Activated CD8-positive, alpha-beta T cell treated with anti-CD3 and anti-CD28 coated beads, Interleukin-2, amount 10 ng/mL, durations not matched to agents 7 days and 5 days (primary cell): ENCODE measurements around the gene AGAP3. TPM values are rescaled to one million over a fixed set of nuclear protein-coding genes. Genes with fewer than 3 reads are reported as not detected.

ENCODE experiments used
- ATAC-seq: fragments of 150-1000 bp; cut with Tn5 transposase; one replicate; pipeline ENCODE4 v1.10.0; 2021; ENCODE audit warnings: moderate library complexity
- CTCF ChIA-PET: fragments of 350-600 bp; sonication (Branson Sonifier 250); formaldehyde crosslinking; loops from one replicate; lab custom pipeline; 2021; ENCODE audit warnings: antibody characterized with exemption; lab: Charles Lee
- POLR2A ChIA-PET: fragments of 350-600 bp; sonication (Branson Sonifier 250); formaldehyde crosslinking; loops from one replicate; lab custom pipeline; 2021; ENCODE audit warnings: antibody characterized with exemption; lab: Charles Lee
- DNase-seq: peaks from one replicate; pipeline ENCODE4 v3.0.0-alpha.2; 2020
- H3K27ac Mint-ChIP-seq: one replicate; pipeline ENCODE4 v1.8.0; 2021; ENCODE audit warnings: mild to moderate bottlenecking, mixed read lengths
- H3K27me3 Mint-ChIP-seq: one replicate; pipeline ENCODE4 v1.8.0; 2021; ENCODE audit warnings: low read depth, mixed read lengths
- H3K36me3 Mint-ChIP-seq: one replicate; pipeline ENCODE4 v1.8.0; 2021; ENCODE audit warnings: low read depth, mixed read lengths
- H3K4me1 Mint-ChIP-seq: one replicate; pipeline ENCODE4 v1.8.0; 2021; ENCODE audit warnings: low read depth, mixed read lengths
- H3K4me3 Mint-ChIP-seq: one replicate; pipeline ENCODE4 v1.8.0; 2021; ENCODE audit warnings: mild to moderate bottlenecking, mixed read lengths
- H3K9me3 Mint-ChIP-seq: one replicate; pipeline ENCODE4 v1.8.0; 2022; ENCODE audit warnings: mixed read lengths; ENCODE audit not compliant: insufficient read depth
- total RNA-seq, 2 experiments: library from RNA; stranded (reverse); gene quantifications; one replicate each; pipeline ENCODE4 v1.2.3, GENCODE V29; 2021

AGAP3 gene
- total RNA-seq, 2 experiments from 2014 or later = 12.1 to 12.6 TPM

- Mint-ChIP-seq H3K27me3 (no peaks in the 10 kb centered on the region), H3K4me1 (no peaks in the 10 kb centered on the region), H3K27ac (no peak overlapping the region), H3K36me3 (no peaks in the 10 kb centered on the region), H3K4me3 (no peak overlapping the region), H3K9me3 (no peaks in the 10 kb centered on the region)
- ATAC-seq = no peak
- no peak for DNase-seq
- ChIA-PET CTCF (interaction anchor here (1.0 kb wide), 1 partner anchor 16 kb away, joined by 4 read pairs; no protein-coding TSS in a partner anchor), POLR2A (no interaction called here)
These were observed 8.4 kb downstream of the AGAP3 start for GRCh38 chr7:151094675-151095074.

- ATAC-seq (peak; percentile 35), DNase-seq (no peak)
- POLR2A ChIA-PET = no interaction called here
- Mint-ChIP-seq H3K4me3 (no peak overlapping the region), H3K4me1 (no peaks in the 10 kb centered on the region), H3K9me3 (no peaks in the 10 kb centered on the region), H3K27ac (no peak overlapping the region), H3K36me3 (no peaks in the 10 kb centered on the region), H3K27me3 (no peaks in the 10 kb centered on the region)
- CTCF ChIA-PET = interaction anchor here (0.9 kb wide), 1 partner anchor 197 kb away, joined by 3 read pairs; no protein-coding TSS in a partner anchor
These were observed 9.0 kb downstream of the AGAP3 start for GRCh38 chr7:151095123-151095797.

- Mint-ChIP-seq H3K27me3 (no peaks in the 10 kb centered on the region), H3K4me3 (no peak overlapping the region), H3K27ac (no peak overlapping the region), H3K9me3 (no peaks in the 10 kb centered on the region), H3K36me3 (no peaks in the 10 kb centered on the region), H3K4me1 (no peaks in the 10 kb centered on the region)
- POLR2A ChIA-PET = no interaction called here
- DNase-seq (no peak), ATAC-seq (no peak)
- CTCF ChIA-PET = interaction anchor here (0.9 kb wide), 1 partner anchor 197 kb away, joined by 3 read pairs; no protein-coding TSS in a partner anchor
These were observed 9.7 kb downstream of the AGAP3 start for GRCh38 chr7:151095828-151096475.

GRCh38 chr7:151099486-151100211 is 13.4 kb downstream of the AGAP3 start:
- no peak for ATAC-seq
- no peak overlapping the region for H3K27ac Mint-ChIP-seq
- ChIA-PET POLR2A (no interaction called here), CTCF (no interaction called here)
- no peaks in the 10 kb centered on the region for H3K36me3 Mint-ChIP-seq
- no peaks in the 10 kb centered on the region for H3K4me1 Mint-ChIP-seq
- peaks cover 4% of the 10 kb centered on the region for H3K27me3 Mint-ChIP-seq
- no peaks in the 10 kb centered on the region for H3K9me3 Mint-ChIP-seq
- no peak for DNase-seq
- no peak overlapping the region for H3K4me3 Mint-ChIP-seq

- H3K4me1 Mint-ChIP-seq = peaks cover 3% of the 10 kb centered on the region
- H3K27me3 Mint-ChIP-seq = peaks cover 4% of the 10 kb centered on the region
- no peak overlapping the region for H3K4me3 Mint-ChIP-seq
- CTCF ChIA-PET = interaction anchor here (1.1 kb wide), 1 partner anchor 10 kb away, joined by 4 read pairs; no protein-coding TSS in a partner anchor
- no peak for DNase-seq
- no peak overlapping the region for H3K27ac Mint-ChIP-seq
- ATAC-seq = no peak
- POLR2A ChIA-PET = no interaction called here
- H3K9me3 Mint-ChIP-seq = no peaks in the 10 kb centered on the region
- no peaks in the 10 kb centered on the region for H3K36me3 Mint-ChIP-seq
These were observed 14.6 kb downstream of the AGAP3 start for GRCh38 chr7:151100921-151101320.

GRCh38 chr7:151101621-151102396 is 15.5 kb downstream of the AGAP3 start:
- DNase-seq = no peak
- Mint-ChIP-seq H3K27me3 (peaks cover 4% of the 10 kb centered on the region), H3K4me3 (no peak overlapping the region), H3K4me1 (peaks cover 3% of the 10 kb centered on the region), H3K36me3 (no peaks in the 10 kb centered on the region), H3K9me3 (no peaks in the 10 kb centered on the region), H3K27ac (no peak overlapping the region)
- no peak for ATAC-seq
- ChIA-PET CTCF (no interaction called here), POLR2A (no interaction called here)

GRCh38 chr7:151102991-151103390 is 16.7 kb downstream of the AGAP3 start:
- no peak for DNase-seq
- no peaks in the 10 kb centered on the region for H3K36me3 Mint-ChIP-seq
- H3K27me3 Mint-ChIP-seq = peaks cover 4% of the 10 kb centered on the region
- ChIA-PET POLR2A (interaction anchor here (0.7 kb wide), 1 partner anchor 74 kb away, joined by 3 read pairs; no protein-coding TSS in a partner anchor), CTCF (interaction anchor here (0.8 to 1.9 kb wide), 2 partner anchors 8 to 21 kb away, joined by 3 to 5 read pairs; no protein-coding TSS in a partner anchor)
- H3K9me3 Mint-ChIP-seq = no peaks in the 10 kb centered on the region
- H3K4me3 Mint-ChIP-seq = no peak overlapping the region
- no peak overlapping the region for H3K27ac Mint-ChIP-seq
- no peak for ATAC-seq
- H3K4me1 Mint-ChIP-seq = peaks cover 3% of the 10 kb centered on the region

- Mint-ChIP-seq H3K27me3 (peaks cover 4% of the 10 kb centered on the region), H3K4me3 (no peak overlapping the region), H3K4me1 (peaks cover 3% of the 10 kb centered on the region), H3K36me3 (no peaks in the 10 kb centered on the region), H3K27ac (no peak overlapping the region), H3K9me3 (no peaks in the 10 kb centered on the region)
- DNase-seq = no peak
- ChIA-PET POLR2A (interaction anchor here (0.7 kb wide), 1 partner anchor 73 kb away, joined by 3 read pairs; no protein-coding TSS in a partner anchor), CTCF (interaction anchor here (1.4 to 1.9 kb wide), 2 partner anchors 12 to 20 kb away, joined by 3 to 5 read pairs; no protein-coding TSS in a partner anchor)
- no peak for ATAC-seq
These were observed 17.7 kb downstream of the AGAP3 start for GRCh38 chr7:151103973-151104372.

- no peak overlapping the region for H3K4me3 Mint-ChIP-seq
- no peak for ATAC-seq
- POLR2A ChIA-PET = no interaction called here
These were observed 18.3 kb downstream of the AGAP3 start for GRCh38 chr7:151104411-151105235.

GRCh38 chr7:151107882-151108281 is 21.6 kb downstream of the AGAP3 start:
- Mint-ChIP-seq H3K9me3 (no peaks in the 10 kb centered on the region), H3K27ac (no peak overlapping the region), H3K36me3 (no peaks in the 10 kb centered on the region), H3K4me3 (no peak overlapping the region), H3K4me1 (peaks cover 6% of the 10 kb centered on the region), H3K27me3 (peaks cover 8% of the 10 kb centered on the region)
- DNase-seq (no peak), ATAC-seq (no peak)
- ChIA-PET CTCF (interaction anchor here (0.8 to 1.5 kb wide), 3 partner anchors 11 to 80 kb away, joined by 3 to 4 read pairs (median 4); partner anchors contain the start of gene ABCB8), POLR2A (interaction anchor here (0.6 kb wide), 1 partner anchor 16 kb away, joined by 3 read pairs; no protein-coding TSS in a partner anchor)

More at GRCh38 chr7:151104411-151105235, 18.3 kb downstream of the AGAP3 start:
- no peak overlapping the region for H3K27ac Mint-ChIP-seq
- peaks cover 4% of the 10 kb centered on the region for H3K27me3 Mint-ChIP-seq
- DNase-seq = no peak
- H3K36me3 Mint-ChIP-seq = no peaks in the 10 kb centered on the region
- H3K4me1 Mint-ChIP-seq = peaks cover 3% of the 10 kb centered on the region
- no peaks in the 10 kb centered on the region for H3K9me3 Mint-ChIP-seq
- CTCF ChIA-PET = interaction anchor here (1.0 to 1.9 kb wide), 4 partner anchors 11 to 75 kb away, joined by 3 to 5 read pairs (median 3); no protein-coding TSS in a partner anchor
